NCI-H187 treated with DMSO at 0.1 percent for 48 hours (cell line): ENCODE measurements around the gene KRTAP21-1.
"Not testable (repeated sequence)": the region's sequence is repeated elsewhere in the genome, so short reads cannot be mapped to it uniquely, and the experiment has no call there.

Experiments
- DNase-seq: peaks from one replicate; lab custom pipeline; 2025; lab: John Stamatoyannopoulos, UW

The KRTAP21-1 gene

DNA sequence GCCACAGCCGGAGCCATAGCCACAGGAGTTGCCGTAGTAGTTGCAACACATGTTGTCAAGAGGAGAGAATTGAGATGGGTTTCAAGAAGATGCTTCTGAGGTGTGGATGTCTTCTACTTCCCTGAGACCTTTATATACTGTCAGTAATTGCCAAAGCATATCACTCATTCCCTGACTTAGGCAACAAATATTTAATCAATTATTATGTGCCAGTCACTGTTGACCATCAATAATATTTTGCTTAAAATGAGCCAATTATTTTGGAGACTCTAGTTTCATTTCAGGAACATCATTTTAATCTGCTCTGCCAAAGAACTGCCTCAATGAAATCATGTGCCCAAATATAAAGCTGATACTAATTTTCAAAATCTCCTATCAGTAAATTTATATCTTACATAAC, at the start of gene KRTAP21-1:
TSS of gene KRTAP21-1 (minus strand) at position 101 of the 400 bp plus-strand sequence. CDS start at position 51, 50 bp downstream.
- not testable (repeated sequence) for DNase-seq

DNA sequence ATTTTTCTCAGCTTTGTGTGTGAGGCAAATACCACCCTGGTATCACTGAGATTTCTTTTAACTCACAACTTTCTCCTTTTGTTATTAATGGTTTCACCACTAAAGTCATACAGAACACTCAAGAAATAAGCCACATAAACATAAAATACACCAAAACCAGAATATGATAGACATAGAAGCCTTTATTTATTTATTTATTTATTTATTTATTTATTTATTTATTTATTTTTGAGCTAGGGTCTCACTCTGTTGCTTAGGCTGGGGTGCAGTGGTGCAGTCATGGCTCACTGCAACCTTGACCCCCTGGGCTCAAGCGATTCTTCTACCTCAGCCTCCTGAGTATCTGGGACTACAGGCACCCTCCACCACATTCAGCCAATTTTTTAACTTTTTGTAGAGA, 45.4 kb upstream of the KRTAP21-1 start:
- no peak for DNase-seq

GRCh38 chr21:30793581-30794314, 38.5 kb upstream of the KRTAP21-1 start:
- no peak for DNase-seq

DNA sequence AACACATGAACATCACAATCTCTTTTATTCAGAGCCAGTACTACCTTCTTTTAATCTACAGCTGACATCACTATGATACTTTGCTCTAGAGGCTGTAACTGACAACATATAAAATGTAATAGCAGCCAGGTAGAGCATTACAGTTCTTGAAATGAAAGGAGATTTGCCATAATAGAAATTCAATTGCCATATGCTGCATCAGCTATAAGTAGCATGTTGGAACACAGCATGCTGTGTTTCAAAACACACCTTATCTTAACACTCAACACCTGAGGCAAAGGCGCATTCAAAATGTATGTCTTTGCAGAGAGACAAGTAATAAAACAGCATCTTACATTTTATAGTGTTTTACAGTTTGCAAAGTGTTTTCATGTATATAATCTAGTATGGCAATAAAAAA, 24.0 kb upstream of the KRTAP21-1 start:
- no peak for DNase-seq

DNA sequence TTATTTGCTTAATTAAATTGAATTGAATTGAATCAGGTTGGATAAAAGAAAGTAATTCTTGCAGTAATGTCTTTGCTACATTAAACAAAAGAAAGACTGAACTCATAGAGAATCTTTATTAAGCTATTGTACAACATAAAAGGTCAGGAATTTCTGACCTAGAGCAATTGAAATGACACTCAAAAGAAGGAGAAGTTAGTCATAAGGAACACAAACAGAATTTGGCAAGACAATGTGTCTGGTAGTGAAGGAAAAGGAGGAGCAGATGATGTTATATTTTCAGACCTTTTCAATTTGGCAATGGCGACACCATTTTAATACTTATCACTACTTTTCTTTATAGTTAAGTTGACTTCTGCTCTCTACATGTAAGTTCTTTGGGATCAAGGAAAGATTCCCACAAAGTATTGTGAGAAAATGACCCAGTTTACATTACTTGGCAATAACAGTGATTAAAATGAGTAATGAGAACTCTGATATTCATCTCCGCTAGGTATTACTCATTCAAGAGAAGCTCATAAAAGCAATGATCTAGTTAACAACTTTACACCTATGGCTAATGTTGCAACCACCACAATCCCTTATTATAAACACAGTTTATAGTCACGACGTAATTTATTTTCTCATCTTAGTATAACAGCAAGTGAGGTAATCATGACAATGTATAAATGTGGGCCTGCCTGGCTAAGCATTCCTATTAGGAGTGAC, 14.7 kb upstream of the KRTAP21-1 start:
- DNase-seq: no peak

DNA sequence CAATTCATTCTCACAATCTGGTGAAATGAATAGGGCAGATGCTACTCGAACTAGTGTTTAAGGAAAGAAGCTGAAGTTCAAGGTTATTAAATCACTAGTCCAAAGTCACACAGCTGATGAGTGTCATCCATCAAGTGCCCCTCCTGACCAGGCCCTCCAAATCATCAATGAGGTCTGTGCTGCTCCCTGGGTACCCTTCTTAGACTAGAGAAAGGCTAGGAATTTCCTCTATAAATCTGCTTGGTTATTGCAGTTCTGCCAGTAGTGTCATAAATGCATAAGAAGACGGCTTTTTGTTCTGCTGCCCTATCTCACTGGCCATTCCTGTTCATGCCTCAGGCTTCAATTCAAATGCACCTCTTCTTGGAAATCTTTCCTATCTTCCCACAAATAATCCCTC, 5.5 kb upstream of the KRTAP21-1 start:
- DNase-seq: no peak

- no peak for DNase-seq
These were observed 3.1 kb upstream of the KRTAP21-1 start for GRCh38 chr21:30758306-30758705.

DNA sequence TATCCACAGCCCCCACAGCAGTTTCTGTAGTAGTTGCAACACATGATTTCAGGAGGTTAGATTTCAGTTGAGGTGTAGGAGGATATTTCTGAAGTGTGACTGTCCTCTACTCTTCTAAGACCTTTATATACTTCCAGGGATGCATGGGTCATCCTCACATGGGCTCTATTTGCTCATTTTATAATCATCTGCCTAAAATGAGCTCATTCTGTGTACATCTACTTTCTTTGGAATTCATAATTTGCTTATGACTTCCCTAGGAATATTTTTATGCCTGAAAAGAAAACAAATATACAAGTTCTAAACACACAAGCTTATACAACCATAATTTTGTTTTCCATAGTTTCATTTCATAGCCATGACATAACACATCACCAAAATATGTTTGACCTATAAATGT, 8.1 kb downstream of the KRTAP21-1 start, which contains the start of gene KRTAP21-2:
TSS of gene KRTAP21-2 (minus strand) at position 101 of the 400 bp plus-strand sequence. CDS start at position 44, 57 bp downstream.
- no peak for DNase-seq

- DNase-seq: no peak
These were observed 14.8 kb downstream of the KRTAP21-1 start for GRCh38 chr21:30740462-30740861.

GRCh38 chr21:30733026-30733425, 22.2 kb downstream of the KRTAP21-1 start:
- no peak for DNase-seq

DNA sequence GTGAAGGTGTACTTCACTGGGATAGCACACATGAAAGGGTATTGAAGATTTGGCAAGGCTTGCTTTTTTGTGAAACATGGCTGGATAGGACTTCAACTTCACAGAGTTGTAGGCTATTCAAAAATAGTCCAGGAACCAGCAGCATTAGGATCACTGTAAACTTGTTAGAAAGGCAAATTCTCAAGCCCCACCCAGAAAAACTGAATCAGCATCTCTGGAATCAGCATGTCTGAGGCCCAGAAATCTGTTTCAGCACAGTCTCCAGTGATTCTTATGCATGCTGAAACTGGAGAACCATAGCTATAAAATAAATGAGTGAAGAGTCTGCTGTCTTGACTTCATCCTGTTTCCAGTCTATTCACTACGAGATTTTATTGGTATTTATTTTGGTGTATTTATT, 28.5 kb downstream of the KRTAP21-1 start:
- DNase-seq: no peak

DNA sequence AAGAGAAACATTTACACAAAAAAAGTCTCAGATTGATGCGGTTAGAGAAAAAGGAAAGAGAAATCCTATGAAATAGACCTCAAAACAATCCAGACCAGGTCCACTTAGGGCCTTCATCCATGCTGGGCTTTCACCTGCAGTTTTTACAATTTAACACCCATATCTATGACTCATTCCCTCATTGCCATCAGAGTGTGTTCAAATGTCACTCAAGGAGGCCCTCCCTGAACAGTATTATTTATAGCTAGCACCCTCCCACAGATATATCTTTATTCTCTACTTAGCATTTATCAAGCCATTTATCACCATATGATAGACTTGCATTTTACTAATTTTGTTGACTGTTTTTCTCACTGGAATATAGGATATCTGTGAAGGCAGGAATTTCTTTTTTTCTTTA, 35.8 kb downstream of the KRTAP21-1 start:
- no peak for DNase-seq

DNA sequence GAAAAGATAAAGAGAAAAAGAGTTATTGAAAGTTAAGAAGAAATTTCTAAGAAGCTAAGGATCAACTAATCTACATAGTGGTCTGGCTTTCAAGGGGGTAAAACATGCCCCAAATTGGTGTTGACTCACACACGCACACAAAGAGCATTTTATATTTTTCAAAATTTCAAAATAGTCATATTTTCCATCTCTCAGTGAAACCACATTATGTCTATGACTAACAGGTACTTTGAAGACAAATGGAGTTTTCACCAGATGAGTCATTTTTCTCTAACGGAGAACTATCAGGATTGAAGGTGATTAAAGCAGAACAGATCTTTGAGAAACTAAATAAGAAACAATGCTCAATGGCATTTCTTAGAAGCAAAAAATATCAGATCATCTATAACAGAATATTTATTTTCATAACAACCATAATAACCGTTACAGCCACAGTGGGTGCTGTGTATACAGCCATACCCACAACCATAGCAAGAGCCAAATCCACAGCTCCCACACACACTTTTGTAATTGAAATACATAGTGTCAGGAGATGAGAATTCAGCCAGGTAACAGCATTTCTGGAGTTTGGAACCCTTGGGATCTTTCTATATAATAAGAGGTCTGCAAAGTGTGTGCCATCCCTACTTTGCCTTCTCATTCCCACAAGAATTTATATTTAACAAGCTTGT, 36.9 kb downstream of the KRTAP21-1 start, which contains the start of gene KRTAP21-3:
TSS of gene KRTAP21-3 (minus strand) at position 539 of the 671 bp plus-strand sequence. CDS start at position 521, 18 bp downstream.
- no peak for DNase-seq

DNA sequence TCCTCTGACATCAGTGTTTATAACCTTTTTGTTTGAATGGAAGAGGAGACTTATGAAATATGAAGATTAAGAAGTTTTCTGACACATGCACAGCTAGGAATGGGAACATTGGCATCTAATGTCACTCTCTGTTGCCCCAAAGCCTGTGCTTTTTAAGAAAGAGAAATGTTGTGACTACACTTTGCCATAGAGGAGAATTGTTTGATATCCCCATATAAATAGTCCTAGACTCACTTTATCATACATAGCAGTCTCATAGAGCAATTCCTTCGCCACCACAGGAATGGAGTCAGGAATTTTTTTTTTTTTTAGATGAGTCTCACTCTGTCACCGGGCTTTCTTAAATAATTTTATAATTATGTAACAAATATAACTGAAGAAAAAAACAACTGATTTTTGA, 38.1 kb downstream of the KRTAP21-1 start:
- no peak for DNase-seq

DNA sequence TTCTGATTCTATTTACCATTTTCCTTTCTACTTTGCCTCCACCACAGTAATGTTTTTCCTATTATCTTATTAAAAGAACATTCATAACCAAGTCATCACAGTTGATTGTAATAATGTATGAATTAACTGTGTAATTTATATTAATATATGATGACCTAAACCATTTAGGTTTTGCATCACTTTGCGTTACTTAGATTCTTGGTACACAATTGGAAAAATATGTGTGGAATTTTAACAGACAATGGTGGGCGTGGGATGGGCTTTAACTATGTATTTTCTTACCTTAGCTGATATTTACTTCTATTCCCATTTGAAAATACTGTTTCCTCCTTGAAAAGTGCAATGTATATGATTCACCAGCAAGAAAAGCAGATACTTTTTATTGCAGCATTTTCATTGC, 40.3 kb downstream of the KRTAP21-1 start:
- no peak for DNase-seq

GRCh38 chr21:30714456-30714855, 40.8 kb downstream of the KRTAP21-1 start:
- no peak for DNase-seq

GRCh38 chr21:30713766-30714165, 41.5 kb downstream of the KRTAP21-1 start:
- DNase-seq: no peak

DNA sequence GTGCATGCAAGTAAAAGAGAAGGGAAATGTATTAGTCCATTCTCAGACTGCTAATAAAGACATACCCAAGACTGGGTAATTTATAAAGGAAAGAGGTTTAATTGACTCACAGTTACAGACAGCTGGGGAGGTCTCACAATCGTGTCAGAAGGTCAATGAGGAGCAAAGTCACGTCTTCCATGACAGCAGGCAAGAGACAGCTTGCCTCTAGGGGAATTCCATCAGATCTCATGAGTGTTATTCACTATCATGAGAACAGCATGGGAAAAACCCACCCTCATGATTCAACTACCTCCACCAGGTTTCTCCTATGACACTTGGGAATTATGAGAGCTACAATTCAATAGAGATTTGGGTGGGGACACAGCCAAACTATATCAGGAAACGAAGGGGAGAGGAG, 44.7 kb downstream of the KRTAP21-1 start:
- no peak for DNase-seq

DNA sequence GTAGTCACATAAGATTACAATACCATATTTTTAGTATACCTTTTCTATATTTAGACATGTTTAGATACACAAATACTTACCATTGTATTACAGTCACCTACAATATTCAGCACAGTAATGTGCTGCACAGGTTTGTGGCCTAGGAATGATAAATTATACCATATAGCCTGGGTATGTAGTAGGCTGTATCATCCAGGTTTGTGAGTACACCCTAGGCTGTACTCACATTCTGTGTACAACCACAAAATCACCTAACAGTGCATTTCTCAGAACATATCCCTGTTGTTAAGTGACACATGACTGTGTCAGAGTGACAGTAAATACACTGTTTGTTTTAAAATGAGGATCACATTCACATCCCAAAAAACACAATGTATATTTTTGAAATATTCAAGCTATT, 47.8 kb downstream of the KRTAP21-1 start:
- no peak for DNase-seq
